Fibroblast of lung (primary cell): ENCODE measurements around the gene MXI1.

Experiments used
- EZH2 ChIP-seq: IDR thresholded peaks from 2 replicates; pipeline ENCODE4 v1.5.1; 2012; ENCODE audit warnings: low read length, control low read depth, mild to moderate bottlenecking; ENCODE audit errors: missing control alignments
- TF ChIP-seq, protein P1 (sequence below), 2 donors: IDR thresholded peaks in 1 of 2; conservative IDR thresholded peaks in 1 of 2; 1 replicate in 1 of 2; 2 replicates in 1 of 2; pipeline ENCODE4 v1.5.1; 2011 to 2012; ENCODE audit warnings: low read length in 2 of 2, control low read depth in 1 of 2, inconsistent platforms in 1 of 2, low read depth in 1 of 2, mild to moderate bottlenecking in 1 of 2

GRCh38 chr10:110321869-110322620, 114.6 kb downstream of the MXI1 start:
- TF ChIP-seq, protein P1, sequence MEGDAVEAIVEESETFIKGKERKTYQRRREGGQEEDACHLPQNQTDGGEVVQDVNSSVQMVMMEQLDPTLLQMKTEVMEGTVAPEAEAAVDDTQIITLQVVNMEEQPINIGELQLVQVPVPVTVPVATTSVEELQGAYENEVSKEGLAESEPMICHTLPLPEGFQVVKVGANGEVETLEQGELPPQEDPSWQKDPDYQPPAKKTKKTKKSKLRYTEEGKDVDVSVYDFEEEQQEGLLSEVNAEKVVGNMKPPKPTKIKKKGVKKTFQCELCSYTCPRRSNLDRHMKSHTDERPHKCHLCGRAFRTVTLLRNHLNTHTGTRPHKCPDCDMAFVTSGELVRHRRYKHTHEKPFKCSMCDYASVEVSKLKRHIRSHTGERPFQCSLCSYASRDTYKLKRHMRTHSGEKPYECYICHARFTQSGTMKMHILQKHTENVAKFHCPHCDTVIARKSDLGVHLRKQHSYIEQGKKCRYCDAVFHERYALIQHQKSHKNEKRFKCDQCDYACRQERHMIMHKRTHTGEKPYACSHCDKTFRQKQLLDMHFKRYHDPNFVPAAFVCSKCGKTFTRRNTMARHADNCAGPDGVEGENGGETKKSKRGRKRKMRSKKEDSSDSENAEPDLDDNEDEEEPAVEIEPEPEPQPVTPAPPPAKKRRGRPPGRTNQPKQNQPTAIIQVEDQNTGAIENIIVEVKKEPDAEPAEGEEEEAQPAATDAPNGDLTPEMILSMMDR (conservative IDR thresholded peaks at IDR 0.05 in 1 of 2, IDR thresholded peaks at IDR 0.05 in 1 of 2; ENCODE audit: low read depth in 1 of 2, low read length in 2 of 2) = no peak
- TF ChIP-seq EZH2 = no peak
